PFSK-1 (cell line): ENCODE results near the gene ZMIZ2.

Source experiments
- FOXP2 ChIP-seq: optimal IDR thresholded peaks from 2 replicates; pipeline ENCODE3; 2011; ENCODE audit warnings: borderline replicate concordance, control low read depth, inconsistent platforms; ENCODE audit not compliant: insufficient read depth; ENCODE audit errors: extremely low read length, extremely low read depth
- POLR2AphosphoS5 ChIP-seq: IDR thresholded peaks from 2 replicates; pipeline ENCODE4 v1.6.1; 2012; ENCODE audit warnings: low read depth, mild to moderate bottlenecking, control low read depth, low read length, moderate library complexity
- REST ChIP-seq, 2 experiments: IDR thresholded peaks; 2 replicates each; pipeline versions ENCODE4 v1.6.1 to v1.8.0; 2011 to 2012; ENCODE audit warnings: low read depth in 2 of 2, low read length in 2 of 2, control low read depth in 1 of 2, inconsistent platforms in 1 of 2, mild to moderate bottlenecking in 1 of 2, moderate library complexity in 1 of 2; ENCODE audit not compliant: insufficient read depth in 1 of 2
- SIN3A ChIP-seq: IDR thresholded peaks from 2 replicates; pipeline ENCODE4 v1.6.1; 2012; ENCODE audit warnings: mild to moderate bottlenecking, low read length, moderate library complexity, borderline replicate concordance; ENCODE audit not compliant: insufficient read depth
- TAF1 ChIP-seq: IDR thresholded peaks from 2 replicates; pipeline ENCODE4 v1.6.1; 2012; ENCODE audit warnings: low read length, control low read depth, borderline replicate concordance; ENCODE audit not compliant: insufficient read depth

- TF ChIP-seq REST (IDR thresholded peaks at IDR 0.05; ENCODE audit: insufficient read depth in 1 of 2, low read depth in 2 of 2, low read length in 2 of 2), result no peak
- TF ChIP-seq FOXP2, result no peak
- TF ChIP-seq SIN3A, result no peak
- no peak for TF ChIP-seq TAF1
- no peak for TF ChIP-seq POLR2AphosphoS5
Measured at GRCh38 chr7:44709011-44709915, 39.4 kb upstream of the ZMIZ2 start.
